HepG2 (cell line): ENCODE measurements around the gene C4orf46. TPM values are rescaled to one million over a fixed set of nuclear protein-coding genes. Genes with fewer than 3 reads are reported as not detected.
A peak's percentile ranks its signal among the peaks of the same experiment; 100 is the strongest.

Experiments used
- CREB1 ChIP-seq, 2 experiments: fragments of 450-650 bp in 1 of 2; IDR thresholded peaks; 2 replicates each; pipeline ENCODE4 v1.6.1; 2016 to 2017; ENCODE audit warnings: control low read depth in 1 of 2, mild to moderate bottlenecking in 1 of 2, missing compliant biosample characterization in 1 of 2, missing genetic modification characterization in 1 of 2
- ERF ChIP-seq: IDR thresholded peaks from 2 replicates; pipeline ENCODE4 v1.6.1; 2018; ENCODE audit warnings: missing biosample characterization, missing genetic modification reagents
- KDM5A ChIP-seq: fragments of 200-600 bp; sonication (generic); IDR thresholded peaks from 2 replicates; pipeline ENCODE4 v1.7.0; 2018; ENCODE audit warnings: antibody characterized with exemption, mild to moderate bottlenecking, low read length, borderline replicate concordance
- KLF9 ChIP-seq: IDR thresholded peaks from 2 replicates; pipeline ENCODE4 v1.6.1; 2016; ENCODE audit warnings: low read depth
- MAFK ChIP-seq, 2 experiments: IDR thresholded peaks in 1 of 2; conservative IDR thresholded peaks in 1 of 2; 2 replicates each; pipeline ENCODE4 v1.6.1; 2011; ENCODE audit warnings: improper control_type of control experiment in 2 of 2, low read length in 2 of 2
- MEIS2 ChIP-seq: sonication (generic); formaldehyde crosslinking; IDR thresholded peaks from 2 replicates; pipeline ENCODE4 v1.9.0; 2021; ENCODE audit warnings: mild to moderate bottlenecking, missing genetic modification reagents
- NFYC ChIP-seq: IDR thresholded peaks from 2 replicates; pipeline ENCODE4 v1.6.1; 2016; ENCODE audit warnings: missing genetic modification reagents, missing compliant biosample characterization
- POLR2G ChIP-seq: fragments of 200-400 bp; formaldehyde crosslinking; IDR thresholded peaks from 2 replicates; pipeline ENCODE4 v1.6.1; 2018; ENCODE audit warnings: mild to moderate bottlenecking, low read depth, low read length, moderate library complexity
- ZBTB20 ChIP-seq: sonication (generic); formaldehyde crosslinking; IDR thresholded peaks from 2 replicates; pipeline ENCODE4 v1.8.1; 2023; ENCODE audit warnings: missing genetic modification reagents, low read depth, mild to moderate bottlenecking, borderline replicate concordance
- ZBTB38 ChIP-seq: sonication (generic); formaldehyde crosslinking; IDR thresholded peaks from 2 replicates; pipeline ENCODE4 v1.5.1; 2020; ENCODE audit warnings: mild to moderate bottlenecking, missing genetic modification reagents
- ZMYM4 ChIP-seq: sonication (generic); formaldehyde crosslinking; IDR thresholded peaks from 2 replicates; pipeline ENCODE4 v1.8.1; 2023; ENCODE audit warnings: mild to moderate bottlenecking, missing genetic modification reagents
- ZNF614 ChIP-seq: IDR thresholded peaks from 2 replicates; pipeline ENCODE4 v1.6.1; 2018; ENCODE audit warnings: missing biosample characterization, missing genetic modification reagents, inconsistent platforms, borderline replicate concordance
- ZNF674 ChIP-seq: sonication (generic); formaldehyde crosslinking; IDR thresholded peaks from 2 replicates; pipeline ENCODE4 v1.5.0; 2020; ENCODE audit warnings: low read depth, mild to moderate bottlenecking, missing genetic modification reagents
- polyA plus RNA-seq, 8 experiments: library from polyadenylated mRNA; depleted of rRNA in 3 of 8; stranded (reverse) in 7 of 8; unstranded in 1 of 8; fragments of >200 nt; fragmentation: Illumina TruSeq in 4 of 8; extraction: Trizol in 4 of 8; gene quantifications; 2 replicates each; pipeline versions ENCODE4 v1.2.1 to v1.2.3, GENCODE V29; 2011 to 2016; ENCODE audit warnings: low read depth in 4 of 8, missing spikeins in 1 of 8, mixed read lengths in 1 of 8; ENCODE audit not compliant: insufficient read depth in 1 of 8
- total RNA-seq, 5 experiments: library from RNA; depleted of rRNA; stranded (reverse); fragments of >200 nt; fragmentation: Illumina TruSeq; extraction: Trizol; gene quantifications; 2 replicates each; pipeline ENCODE4 v1.2.3, GENCODE V29; 2016; ENCODE audit warnings: low read depth in 1 of 5
- TF ChIP-seq, protein P1 (sequence below): sonication (generic); formaldehyde crosslinking; IDR thresholded peaks from 2 replicates; pipeline ENCODE4 v1.4.0; 2020; ENCODE audit warnings: missing genetic modification reagents, borderline replicate concordance
- TF ChIP-seq, protein P2 (sequence below): conservative IDR thresholded peaks from 2 replicates; pipeline ENCODE4 v1.6.1; 2018; ENCODE audit warnings: missing genetic modification reagents
- TF ChIP-seq, protein P3 (sequence below): sonication (generic); formaldehyde crosslinking; IDR thresholded peaks from 2 replicates; pipeline ENCODE4 v1.4.0; 2020; ENCODE audit warnings: missing genetic modification reagents, mild to moderate bottlenecking, borderline replicate concordance
- TF ChIP-seq, protein P4 (sequence below): sonication (generic); formaldehyde crosslinking; IDR thresholded peaks from 2 replicates; pipeline ENCODE4 v1.4.0; 2020; ENCODE audit warnings: missing genetic modification reagents

C4orf46 gene
- total and polyA plus RNA-seq, 2 of the 13 experiments (the other 11 are each of a cell fraction or from before 2014, with no cell fraction given): 8.5 to 10.4 TPM

DNA sequence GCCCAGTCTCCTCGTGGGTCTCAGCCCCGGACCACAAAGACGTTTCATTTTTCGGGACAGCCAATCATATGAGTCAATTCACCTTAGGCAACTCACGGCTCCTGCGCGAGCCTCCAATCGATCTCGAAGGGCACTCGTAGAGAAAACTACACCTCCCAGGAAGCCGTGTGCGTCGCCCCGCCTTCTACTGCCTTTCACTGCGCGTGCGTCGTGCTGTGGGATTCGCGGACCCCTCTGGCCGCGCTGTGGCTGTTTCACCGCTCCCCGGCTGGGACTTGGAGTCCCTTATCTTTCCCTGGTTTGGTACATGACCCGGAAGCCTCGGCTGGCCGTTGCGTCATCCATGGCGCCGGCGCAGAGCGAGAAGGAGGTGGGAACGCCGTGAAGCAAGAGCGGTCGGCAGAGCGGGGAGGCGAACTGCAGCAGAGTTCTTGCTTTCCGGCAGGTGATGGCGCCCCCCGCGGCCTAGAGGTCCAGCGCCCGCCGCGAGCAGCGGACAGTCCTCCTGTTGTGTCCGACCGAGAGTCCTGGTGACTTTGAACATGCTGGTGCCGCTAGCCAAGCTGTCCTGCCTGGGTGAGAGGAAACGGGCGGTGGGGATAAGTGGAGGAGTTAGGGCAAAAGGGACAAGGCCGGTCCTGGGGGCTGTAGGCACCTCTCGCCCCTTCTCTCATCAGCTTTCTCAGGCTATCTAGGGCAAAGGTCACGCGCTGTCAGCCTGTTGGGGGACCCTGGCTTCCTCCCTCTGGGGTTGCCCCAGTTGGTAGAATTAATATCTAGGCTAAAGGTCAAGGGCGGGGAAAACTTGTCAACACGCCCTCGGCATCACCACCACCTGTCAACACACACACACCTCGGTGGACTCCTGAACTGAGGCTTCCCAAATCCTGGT is 474 bp upstream of the C4orf46 start, which contains the start of gene ETFDH (continued):
- TF ChIP-seq ZBTB38 (peak; percentile 57; the same call in 1 of the 2 replicates), CREB1 (IDR thresholded peaks at IDR 0.05) (peak; percentile 86), CREB1 (CRISPR knock-in tag; IDR thresholded peaks at IDR 0.05) (peak; percentile 98), MEIS2 (CRISPR knock-in tag) (peak; percentile 79; the same call in 1 of the 2 replicates), ERF (CRISPR knock-in tag) (peak; percentile 97), MAFK (conservative IDR thresholded peaks at IDR 0.05 in 1 of 2, IDR thresholded peaks at IDR 0.05 in 1 of 2; ENCODE audit: low read length in 2 of 2) (no peak), ZNF674 (no peak), NFYC (CRISPR knock-in tag) (peak; percentile 90), ZNF614 (CRISPR knock-in tag) (peak; percentile 91), ZBTB20 (CRISPR knock-in tag) (peak; percentile 72; the same call in 1 of the 2 replicates), ZMYM4 (CRISPR knock-in tag) (peak; percentile 100), POLR2G (no peak; the same call in 1 of the 2 replicates), KDM5A (no peak; the same call in 1 of the 2 replicates), KLF9 (0 out of 2 replicates have a peak, but pooled peaks have one; percentile 14)
- TF ChIP-seq, protein P1, sequence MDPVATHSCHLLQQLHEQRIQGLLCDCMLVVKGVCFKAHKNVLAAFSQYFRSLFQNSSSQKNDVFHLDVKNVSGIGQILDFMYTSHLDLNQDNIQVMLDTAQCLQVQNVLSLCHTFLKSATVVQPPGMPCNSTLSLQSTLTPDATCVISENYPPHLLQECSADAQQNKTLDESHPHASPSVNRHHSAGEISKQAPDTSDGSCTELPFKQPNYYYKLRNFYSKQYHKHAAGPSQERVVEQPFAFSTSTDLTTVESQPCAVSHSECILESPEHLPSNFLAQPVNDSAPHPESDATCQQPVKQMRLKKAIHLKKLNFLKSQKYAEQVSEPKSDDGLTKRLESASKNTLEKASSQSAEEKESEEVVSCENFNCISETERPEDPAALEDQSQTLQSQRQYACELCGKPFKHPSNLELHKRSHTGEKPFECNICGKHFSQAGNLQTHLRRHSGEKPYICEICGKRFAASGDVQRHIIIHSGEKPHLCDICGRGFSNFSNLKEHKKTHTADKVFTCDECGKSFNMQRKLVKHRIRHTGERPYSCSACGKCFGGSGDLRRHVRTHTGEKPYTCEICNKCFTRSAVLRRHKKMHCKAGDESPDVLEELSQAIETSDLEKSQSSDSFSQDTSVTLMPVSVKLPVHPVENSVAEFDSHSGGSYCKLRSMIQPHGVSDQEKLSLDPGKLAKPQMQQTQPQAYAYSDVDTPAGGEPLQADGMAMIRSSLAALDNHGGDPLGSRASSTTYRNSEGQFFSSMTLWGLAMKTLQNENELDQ (CRISPR knock-in tag): 0 out of 2 replicates have a peak, but pooled peaks have one; percentile 51
- TF ChIP-seq, protein P2, sequence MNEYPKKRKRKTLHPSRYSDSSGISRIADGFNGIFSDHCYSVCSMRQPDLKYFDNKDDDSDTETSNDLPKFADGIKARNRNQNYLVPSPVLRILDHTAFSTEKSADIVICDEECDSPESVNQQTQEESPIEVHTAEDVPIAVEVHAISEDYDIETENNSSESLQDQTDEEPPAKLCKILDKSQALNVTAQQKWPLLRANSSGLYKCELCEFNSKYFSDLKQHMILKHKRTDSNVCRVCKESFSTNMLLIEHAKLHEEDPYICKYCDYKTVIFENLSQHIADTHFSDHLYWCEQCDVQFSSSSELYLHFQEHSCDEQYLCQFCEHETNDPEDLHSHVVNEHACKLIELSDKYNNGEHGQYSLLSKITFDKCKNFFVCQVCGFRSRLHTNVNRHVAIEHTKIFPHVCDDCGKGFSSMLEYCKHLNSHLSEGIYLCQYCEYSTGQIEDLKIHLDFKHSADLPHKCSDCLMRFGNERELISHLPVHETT (CRISPR knock-in tag): peak; percentile 87
- TF ChIP-seq, protein P3, sequence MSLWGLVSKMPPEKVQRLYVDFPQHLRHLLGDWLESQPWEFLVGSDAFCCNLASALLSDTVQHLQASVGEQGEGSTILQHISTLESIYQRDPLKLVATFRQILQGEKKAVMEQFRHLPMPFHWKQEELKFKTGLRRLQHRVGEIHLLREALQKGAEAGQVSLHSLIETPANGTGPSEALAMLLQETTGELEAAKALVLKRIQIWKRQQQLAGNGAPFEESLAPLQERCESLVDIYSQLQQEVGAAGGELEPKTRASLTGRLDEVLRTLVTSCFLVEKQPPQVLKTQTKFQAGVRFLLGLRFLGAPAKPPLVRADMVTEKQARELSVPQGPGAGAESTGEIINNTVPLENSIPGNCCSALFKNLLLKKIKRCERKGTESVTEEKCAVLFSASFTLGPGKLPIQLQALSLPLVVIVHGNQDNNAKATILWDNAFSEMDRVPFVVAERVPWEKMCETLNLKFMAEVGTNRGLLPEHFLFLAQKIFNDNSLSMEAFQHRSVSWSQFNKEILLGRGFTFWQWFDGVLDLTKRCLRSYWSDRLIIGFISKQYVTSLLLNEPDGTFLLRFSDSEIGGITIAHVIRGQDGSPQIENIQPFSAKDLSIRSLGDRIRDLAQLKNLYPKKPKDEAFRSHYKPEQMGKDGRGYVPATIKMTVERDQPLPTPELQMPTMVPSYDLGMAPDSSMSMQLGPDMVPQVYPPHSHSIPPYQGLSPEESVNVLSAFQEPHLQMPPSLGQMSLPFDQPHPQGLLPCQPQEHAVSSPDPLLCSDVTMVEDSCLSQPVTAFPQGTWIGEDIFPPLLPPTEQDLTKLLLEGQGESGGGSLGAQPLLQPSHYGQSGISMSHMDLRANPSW: peak; percentile 95; the same call in 1 of the 2 replicates
- TF ChIP-seq, protein P4, sequence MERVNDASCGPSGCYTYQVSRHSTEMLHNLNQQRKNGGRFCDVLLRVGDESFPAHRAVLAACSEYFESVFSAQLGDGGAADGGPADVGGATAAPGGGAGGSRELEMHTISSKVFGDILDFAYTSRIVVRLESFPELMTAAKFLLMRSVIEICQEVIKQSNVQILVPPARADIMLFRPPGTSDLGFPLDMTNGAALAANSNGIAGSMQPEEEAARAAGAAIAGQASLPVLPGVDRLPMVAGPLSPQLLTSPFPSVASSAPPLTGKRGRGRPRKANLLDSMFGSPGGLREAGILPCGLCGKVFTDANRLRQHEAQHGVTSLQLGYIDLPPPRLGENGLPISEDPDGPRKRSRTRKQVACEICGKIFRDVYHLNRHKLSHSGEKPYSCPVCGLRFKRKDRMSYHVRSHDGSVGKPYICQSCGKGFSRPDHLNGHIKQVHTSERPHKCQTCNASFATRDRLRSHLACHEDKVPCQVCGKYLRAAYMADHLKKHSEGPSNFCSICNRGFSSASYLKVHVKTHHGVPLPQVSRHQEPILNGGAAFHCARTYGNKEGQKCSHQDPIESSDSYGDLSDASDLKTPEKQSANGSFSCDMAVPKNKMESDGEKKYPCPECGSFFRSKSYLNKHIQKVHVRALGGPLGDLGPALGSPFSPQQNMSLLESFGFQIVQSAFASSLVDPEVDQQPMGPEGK (CRISPR knock-in tag): peak; percentile 72
